Measurements from ENCODE around the gene SH3RF3.
"Not testable (repeated sequence)": the region's sequence is repeated elsewhere in the genome, so short reads cannot be mapped to it uniquely, and the experiment has no call there.

SH3RF3 gene

DNA sequence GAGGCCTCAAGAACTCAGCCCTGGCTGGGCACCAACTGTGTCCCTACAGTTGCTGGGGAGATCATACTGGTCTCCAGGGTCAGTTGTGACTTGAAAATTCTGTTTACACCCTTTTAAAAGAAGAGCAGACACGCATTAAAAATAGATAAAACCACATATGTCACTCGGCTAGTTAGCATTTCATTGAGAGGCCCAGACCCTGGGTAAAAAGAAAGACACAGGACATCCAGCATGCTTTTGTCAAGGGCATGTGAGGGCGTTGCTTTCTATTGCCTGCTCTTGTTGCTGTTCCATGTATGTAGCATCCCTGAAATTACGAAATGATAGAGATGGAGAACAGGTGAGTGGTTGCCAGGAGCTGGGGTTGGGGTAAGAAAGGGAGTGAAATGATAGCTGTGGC is 390.5 kb downstream of the SH3RF3 start:
- no peak for DNase-seq

GRCh38 chr2:109521233-109522062 is 392.4 kb downstream of the SH3RF3 start:
- no peak for DNase-seq

GRCh38 chr2:109522063-109522374 is 393.0 kb downstream of the SH3RF3 start:
- no peak for DNase-seq

GRCh38 chr2:109523121-109523520 is 394.1 kb downstream of the SH3RF3 start:
- DNase-seq, result no peak

- no peak for DNase-seq
These were observed 394.7 kb downstream of the SH3RF3 start for GRCh38 chr2:109523536-109524361.

DNA sequence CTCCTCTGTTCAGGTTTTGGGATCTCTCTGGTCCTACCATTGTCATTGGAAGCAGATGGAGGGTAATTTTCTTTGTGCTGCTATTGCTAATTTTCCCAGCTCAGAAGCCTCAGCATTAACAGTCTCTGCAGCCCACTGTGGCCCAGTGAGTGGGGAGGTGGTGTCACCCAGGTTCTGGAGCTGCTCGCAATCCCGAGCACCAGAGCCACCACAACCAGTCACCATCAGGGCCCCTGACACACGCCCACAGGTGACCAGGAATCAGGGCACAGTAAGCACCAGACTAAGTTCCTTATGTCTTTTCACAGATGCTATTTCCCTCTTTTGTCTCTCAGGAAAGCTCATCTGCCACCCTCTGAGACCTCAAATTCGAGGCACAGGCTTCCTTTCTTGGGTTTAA is 396.8 kb downstream of the SH3RF3 start:
- no peak for DNase-seq

DNA sequence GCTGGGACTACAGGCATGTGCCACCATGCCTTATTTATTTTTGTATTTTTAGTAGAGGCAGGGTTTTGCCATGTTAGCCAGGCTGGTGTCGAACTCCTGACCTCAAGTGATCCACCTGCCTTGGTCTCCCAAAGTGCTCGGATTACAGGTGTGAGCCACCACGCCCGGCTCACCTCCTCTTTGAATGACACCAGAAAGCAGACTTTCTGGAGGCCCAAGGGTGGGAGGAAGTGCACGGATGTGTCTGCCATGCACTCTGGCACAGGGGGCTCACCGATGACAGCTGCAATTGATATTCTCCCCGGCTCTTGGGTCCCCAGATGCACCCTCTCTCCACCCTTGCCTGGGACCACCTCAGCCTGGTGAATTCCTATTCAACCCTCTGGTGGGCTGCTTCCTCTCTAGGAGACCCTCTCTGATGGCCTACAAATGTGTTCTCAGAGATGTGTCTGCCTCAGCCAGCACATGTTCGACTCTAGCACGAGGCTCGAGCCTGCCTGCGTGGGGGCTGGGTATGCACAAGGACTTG is 397.5 kb downstream of the SH3RF3 start:
- no peak for DNase-seq

GRCh38 chr2:109527079-109527478 is 398.1 kb downstream of the SH3RF3 start:
- no peak for DNase-seq

DNA sequence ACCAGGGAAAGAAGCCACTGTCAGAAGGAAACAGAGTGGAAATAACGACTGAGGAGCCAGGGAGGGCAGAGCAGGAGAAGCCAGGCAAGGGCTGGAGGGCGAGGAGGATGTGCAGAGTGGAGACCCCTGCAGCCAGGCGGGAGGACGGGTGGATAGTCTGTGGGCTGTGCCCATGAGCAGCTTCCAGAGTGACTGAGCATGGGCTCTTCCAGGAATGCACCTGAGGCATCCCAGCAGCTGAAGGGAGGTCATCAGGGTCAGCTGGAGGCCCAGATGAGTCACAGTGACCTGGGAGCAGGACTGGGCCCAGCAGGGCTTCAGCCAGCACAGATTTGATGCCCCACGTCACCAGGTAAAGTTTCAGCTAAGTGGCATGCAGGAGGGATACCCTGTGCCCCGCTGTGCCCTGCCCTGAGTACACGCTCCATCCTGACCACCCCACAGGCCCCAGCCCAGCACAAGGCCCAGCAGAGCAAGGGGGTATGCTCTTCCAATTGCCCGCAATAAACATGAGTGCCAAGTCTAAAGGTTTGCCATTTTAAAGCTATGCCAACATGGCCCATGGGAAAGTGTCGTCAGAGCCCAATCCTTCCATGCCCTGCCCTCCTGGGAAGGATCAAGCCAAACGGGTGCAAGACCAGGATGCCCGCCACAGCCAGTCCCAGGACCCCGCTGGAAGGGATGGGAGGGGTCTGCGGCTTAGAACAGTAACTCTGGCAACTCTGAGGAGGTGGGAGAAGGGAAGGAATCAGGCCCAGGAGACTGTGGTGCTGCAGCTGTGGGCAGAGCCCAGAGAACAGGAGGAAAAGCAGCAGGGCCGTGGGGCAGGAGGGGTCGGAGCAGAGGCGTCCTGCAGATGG is 399.1 kb downstream of the SH3RF3 start:
- DNase-seq, result no peak

GRCh38 chr2:109528811-109529501 is 400.0 kb downstream of the SH3RF3 start:
- DNase-seq, result no peak

DNA sequence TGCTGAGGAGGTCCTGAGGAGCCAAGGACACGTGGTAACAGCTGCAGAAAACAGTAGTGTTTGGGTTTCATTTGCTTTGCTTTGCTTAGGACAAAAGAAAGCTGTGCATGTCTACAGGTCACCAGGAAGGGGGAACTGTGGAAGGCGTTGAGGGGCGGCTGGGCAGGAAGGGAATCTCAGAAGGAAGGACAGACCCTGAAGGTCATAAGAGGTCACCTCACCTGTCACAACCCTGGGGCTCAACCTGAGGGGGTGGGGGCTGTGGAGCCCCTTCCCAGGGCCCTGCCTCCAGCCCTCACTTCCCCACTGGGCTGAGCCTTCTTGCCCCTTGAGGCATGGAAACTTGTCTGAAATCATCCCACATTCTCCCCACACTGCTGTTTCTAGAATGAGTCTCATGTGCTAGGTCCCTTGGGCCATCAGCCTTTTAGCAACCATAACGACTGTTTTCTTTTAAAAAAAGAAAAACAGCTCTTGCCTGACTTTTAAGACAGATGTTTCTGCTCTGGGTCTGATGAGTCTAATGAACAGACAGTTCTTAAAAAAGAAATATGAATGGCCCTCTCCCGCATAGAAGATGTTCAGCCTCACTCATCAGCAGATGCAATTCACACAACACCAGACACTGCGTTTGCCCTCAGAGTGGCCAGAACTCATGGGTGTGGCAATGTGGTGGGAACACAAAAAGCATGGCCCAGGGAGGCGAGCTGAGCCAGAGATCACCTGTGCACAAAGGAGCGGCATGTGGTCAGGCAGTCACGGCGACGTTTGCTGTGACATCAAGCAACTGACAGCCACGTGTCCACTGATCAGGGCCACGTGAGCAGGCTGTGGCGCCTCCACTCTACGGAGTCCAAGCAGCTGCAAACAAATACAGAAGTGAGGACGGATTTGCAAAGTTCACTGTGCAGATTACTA is 400.8 kb downstream of the SH3RF3 start:
- DNase-seq, result no peak

- no peak for DNase-seq
These were observed 401.7 kb downstream of the SH3RF3 start for GRCh38 chr2:109530712-109531111.

DNA sequence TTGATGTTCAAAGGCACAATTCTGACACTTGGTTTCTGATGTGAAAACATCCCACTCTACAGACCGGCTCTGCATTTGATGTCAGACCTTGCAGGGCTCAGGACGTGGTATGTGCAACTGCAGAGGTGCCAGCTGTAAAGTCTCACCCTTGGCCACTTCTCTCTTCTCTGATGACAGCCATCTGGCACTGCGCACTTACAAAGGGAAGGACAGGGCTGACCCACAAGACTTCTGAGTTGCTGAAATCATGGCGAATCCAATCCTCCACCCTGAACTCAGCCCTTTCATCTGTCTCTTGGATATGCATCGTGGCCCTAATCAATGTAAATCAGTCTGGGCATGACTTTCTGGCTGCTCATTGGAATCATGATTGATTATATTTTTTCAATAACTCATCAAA is 402.2 kb downstream of the SH3RF3 start:
- no peak for DNase-seq

DNA sequence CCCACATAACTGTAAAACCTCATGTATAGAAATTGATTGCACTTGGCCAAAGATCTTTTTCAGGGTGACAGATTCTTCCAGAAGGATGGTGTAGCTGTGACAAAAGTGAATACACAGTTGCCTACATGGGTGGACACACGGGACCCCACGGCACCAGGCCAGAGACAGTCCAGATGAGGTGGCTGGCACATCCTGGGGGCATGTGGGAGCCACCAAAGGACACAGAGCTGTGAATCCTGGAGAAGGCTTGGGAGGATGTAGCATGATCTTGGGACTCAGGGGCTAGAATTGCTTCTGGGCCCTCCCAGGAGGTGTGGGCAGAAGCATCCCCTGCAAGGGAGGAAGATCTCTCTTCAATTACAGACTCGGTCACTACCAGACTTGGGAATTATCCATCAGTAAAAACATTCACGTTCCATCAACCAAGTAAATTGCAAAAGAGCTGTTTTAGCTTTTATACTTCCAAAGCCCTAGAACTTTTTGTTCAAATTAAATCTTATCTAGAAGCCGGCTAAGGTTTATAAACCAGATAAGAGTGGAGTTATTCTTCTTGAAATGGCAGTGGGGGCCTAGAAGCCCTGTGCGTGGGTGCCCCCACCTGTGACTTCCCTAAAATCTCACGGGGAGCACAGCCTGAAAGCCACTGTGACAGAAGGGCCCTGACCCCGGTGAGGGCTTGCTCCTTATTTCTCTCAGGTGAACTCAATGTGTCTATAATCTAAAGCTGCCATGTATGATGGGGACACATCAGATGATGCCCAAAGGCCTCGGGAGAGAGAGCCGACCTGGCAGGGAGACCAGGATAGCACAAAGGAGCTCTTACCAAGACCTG is 403.1 kb downstream of the SH3RF3 start:
- no peak for DNase-seq

DNA sequence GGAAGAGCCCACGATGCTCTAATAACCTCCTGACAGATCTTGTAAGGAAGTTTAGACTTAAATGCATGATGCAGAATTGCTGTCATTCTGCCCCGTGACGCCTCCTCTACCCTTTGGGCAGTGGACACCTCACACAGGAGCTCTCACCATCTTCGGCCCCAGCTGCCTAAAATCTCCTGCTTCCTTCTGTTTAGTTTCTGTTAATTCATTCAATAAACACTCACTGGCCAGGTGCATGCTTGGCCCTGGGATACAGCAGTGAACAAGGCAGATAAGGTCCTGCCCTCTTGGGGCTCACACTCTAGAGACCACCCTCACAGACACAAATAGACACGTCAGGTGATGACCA is 403.7 kb downstream of the SH3RF3 start:
- no peak for DNase-seq

- DNase-seq, result no peak
These were observed 404.8 kb downstream of the SH3RF3 start for GRCh38 chr2:109533823-109534222.

DNA sequence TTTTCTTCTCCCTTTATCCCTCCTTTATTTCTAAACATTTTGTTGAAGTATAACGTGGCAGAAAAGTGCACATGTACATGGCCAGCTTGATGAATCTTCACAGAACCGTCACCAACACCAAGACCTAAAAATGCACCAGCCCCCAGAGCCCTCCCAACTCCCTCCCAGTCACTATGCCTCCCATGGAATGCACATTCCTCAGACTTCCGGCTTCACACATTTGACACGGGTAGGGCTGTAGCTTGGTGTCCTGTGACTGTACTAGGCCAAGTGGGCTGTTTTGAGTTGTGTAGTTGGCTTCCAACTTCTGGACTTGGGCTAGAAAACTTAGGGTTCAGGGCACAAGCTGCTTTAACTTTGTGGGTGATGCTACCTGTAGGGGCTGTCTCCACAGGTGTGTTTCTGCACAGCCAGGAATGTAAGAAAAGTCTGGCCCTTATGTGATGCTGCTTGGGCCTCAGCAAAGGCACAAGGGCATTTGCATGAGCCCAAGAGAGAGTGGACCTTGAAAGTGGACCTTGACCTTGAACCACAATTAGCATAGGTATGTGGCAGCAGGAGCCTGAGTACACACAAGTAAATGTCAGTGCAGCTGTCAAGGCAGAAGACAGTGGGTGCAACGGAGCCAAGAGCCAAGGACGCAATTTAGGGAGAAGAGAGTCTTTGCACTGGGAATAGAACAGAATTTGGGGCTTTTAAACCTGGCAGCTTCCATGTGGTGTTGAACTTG is 406.4 kb downstream of the SH3RF3 start:
- DNase-seq, result no peak

GRCh38 chr2:109536556-109536955 is 407.6 kb downstream of the SH3RF3 start:
- DNase-seq, result not testable (repeated sequence)

DNA sequence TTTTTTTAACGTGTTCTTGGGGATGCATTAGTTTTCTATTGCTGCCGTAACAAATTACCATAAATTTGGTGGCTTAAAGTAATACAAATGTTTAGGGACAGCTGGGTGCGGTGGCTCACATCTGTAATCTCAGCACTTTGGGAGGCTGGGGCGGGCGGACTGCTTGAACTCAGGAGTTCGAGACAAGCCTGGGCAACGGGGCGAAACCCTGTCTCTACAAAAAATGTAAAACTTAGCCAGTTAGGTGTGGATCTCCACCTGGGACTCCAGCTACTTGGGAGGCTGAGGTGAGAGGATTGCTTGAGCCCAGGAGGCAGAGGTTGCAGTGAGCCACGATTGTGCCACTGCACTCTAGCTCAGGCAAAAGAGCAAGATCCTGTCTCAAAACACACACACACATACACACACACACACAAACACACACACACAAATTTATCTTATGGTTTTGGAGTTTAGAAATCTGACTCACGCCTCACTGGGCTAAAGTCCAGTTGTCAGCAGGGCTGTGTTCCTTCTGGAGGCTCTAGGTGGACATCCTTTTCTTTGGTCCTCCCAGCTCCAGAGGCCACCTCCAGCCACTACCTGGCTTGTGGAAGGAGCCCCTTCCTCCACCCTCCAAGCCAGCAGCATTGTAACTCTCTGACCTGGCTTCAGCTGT is 408.7 kb downstream of the SH3RF3 start:
- DNase-seq, result no peak

Measured in CD4-positive, alpha-beta T cell treated with Interleukin-21 for 1 hour (primary cell).